Smooth muscle cell (in vitro differentiated cells): ENCODE data around the gene LAMP2. TPM values are rescaled to one million over a fixed set of nuclear protein-coding genes. Genes with fewer than 3 reads are reported as not detected.
"Not testable (repeated sequence)": the region's sequence is repeated elsewhere in the genome, so short reads cannot be mapped to it uniquely, and the experiment has no call there.

ENCODE experiments used
- DNase-seq: peaks from one replicate; lab custom pipeline; 2025; ENCODE audit not compliant: unreplicated experiment; lab: John Stamatoyannopoulos, UW
- H2AFZ ChIP-seq: fragments of 200-600 bp; sonication (generic); 2 replicates; pipeline ENCODE4 v1.6.0; 2016; ENCODE audit warnings: antibody characterized with exemption, low read depth, mild to moderate bottlenecking
- H3F3A ChIP-seq: fragments of 200-600 bp; sonication (generic); 2 replicates; pipeline ENCODE4 v1.6.0; 2017; ENCODE audit warnings: antibody characterized with exemption, low read depth
- H3K27ac ChIP-seq: fragments of 200-600 bp; sonication (generic); 2 replicates; pipeline ENCODE4 v1.5.1; 2016; ENCODE audit warnings: low read depth, mild to moderate bottlenecking
- H3K27me3 ChIP-seq: fragments of 200-600 bp; sonication (generic); 2 replicates; pipeline ENCODE4 v1.6.1; 2016; ENCODE audit warnings: low read depth, mild to moderate bottlenecking
- H3K36me3 ChIP-seq: fragments of 200-600 bp; sonication (generic); 2 replicates; pipeline ENCODE4 v1.5.1; 2016; ENCODE audit warnings: low read depth
- H3K4me1 ChIP-seq: fragments of 200-600 bp; sonication (generic); 2 replicates; pipeline ENCODE4 v1.5.1; 2016; ENCODE audit warnings: low read depth
- H3K4me2 ChIP-seq: fragments of 200-600 bp; sonication (generic); 2 replicates; pipeline ENCODE4 v1.6.0; 2016; ENCODE audit warnings: mild to moderate bottlenecking
- H3K4me3 ChIP-seq: fragments of 200-600 bp; sonication (generic); 2 replicates; pipeline ENCODE4 v1.5.1; 2016; ENCODE audit warnings: mild to moderate bottlenecking
- H3K79me2 ChIP-seq: fragments of 200-600 bp; sonication (generic); 2 replicates; pipeline ENCODE4 v1.6.0; 2016; ENCODE audit warnings: low read depth, mild to moderate bottlenecking
- H3K9ac ChIP-seq: fragments of 200-600 bp; sonication (generic); 2 replicates; pipeline ENCODE4 v1.6.0; 2016; ENCODE audit warnings: low read depth
- H3K9me3 ChIP-seq: fragments of 200-600 bp; sonication (generic); replicated peaks from 2 replicates; pipeline ENCODE4 v1.5.1; 2016; ENCODE audit warnings: low read depth
- H4K20me1 ChIP-seq: fragments of 200-600 bp; sonication (generic); 2 replicates; pipeline ENCODE4 v1.6.0; 2016; ENCODE audit warnings: low read depth
- WGBS: methylation state at CpG from one replicate; pipeline ENCODE4 v1.1.7; 2016; ENCODE audit warnings: low lambda C conversion rate; 5-methylcytosine and 5-hydroxymethylcytosine counted together
- polyA plus RNA-seq: library from polyadenylated mRNA; unstranded; fragments of >200 nt; fragmentation: Nextera tagmentation; extraction: Ambion mirVana; gene quantifications from 2 replicates; pipeline ENCODE4 v1.2.1, GENCODE V29; 2016
- total RNA-seq: library from RNA; depleted of rRNA; stranded (reverse); fragments of >200 nt; gene quantifications from 2 replicates; pipeline ENCODE4 v1.2.3, GENCODE V29; 2014
- TF ChIP-seq, protein P1 (sequence below): fragments of 200-600 bp; sonication (generic); IDR thresholded peaks from 2 replicates; pipeline ENCODE4 v1.5.1; 2017; ENCODE audit warnings: borderline replicate concordance, mild to moderate bottlenecking, antibody characterized with exemption; ENCODE audit not compliant: insufficient read depth, poor library complexity, severe bottlenecking

Gene LAMP2
- total and polyA plus RNA-seq, 2 experiments from 2014 or later, result 134 to 163 TPM

- TF ChIP-seq, protein P1, sequence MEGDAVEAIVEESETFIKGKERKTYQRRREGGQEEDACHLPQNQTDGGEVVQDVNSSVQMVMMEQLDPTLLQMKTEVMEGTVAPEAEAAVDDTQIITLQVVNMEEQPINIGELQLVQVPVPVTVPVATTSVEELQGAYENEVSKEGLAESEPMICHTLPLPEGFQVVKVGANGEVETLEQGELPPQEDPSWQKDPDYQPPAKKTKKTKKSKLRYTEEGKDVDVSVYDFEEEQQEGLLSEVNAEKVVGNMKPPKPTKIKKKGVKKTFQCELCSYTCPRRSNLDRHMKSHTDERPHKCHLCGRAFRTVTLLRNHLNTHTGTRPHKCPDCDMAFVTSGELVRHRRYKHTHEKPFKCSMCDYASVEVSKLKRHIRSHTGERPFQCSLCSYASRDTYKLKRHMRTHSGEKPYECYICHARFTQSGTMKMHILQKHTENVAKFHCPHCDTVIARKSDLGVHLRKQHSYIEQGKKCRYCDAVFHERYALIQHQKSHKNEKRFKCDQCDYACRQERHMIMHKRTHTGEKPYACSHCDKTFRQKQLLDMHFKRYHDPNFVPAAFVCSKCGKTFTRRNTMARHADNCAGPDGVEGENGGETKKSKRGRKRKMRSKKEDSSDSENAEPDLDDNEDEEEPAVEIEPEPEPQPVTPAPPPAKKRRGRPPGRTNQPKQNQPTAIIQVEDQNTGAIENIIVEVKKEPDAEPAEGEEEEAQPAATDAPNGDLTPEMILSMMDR, result no peak
- Histone ChIP-seq H3K4me1 (no peaks in the 10 kb centered on the region), H3K36me3 (no peaks in the 10 kb centered on the region), H3K27me3 (no peaks in the 10 kb centered on the region), H3K9ac (no peak overlapping the region), H3K79me2 (no peaks in the 10 kb centered on the region), H2AFZ (no peak overlapping the region), H4K20me1 (no peaks in the 10 kb centered on the region), H3K4me3 (no peak overlapping the region), H3K27ac (no peak overlapping the region), H3K4me2 (no peak overlapping the region), H3K9me3 (no peaks in the 10 kb centered on the region), H3F3A (no peaks in the 10 kb centered on the region)
- WGBS, result 71% methylated on average over 2 of the region's 2 CpGs
- no peak for DNase-seq
Observed at GRCh38 chrX:120476714-120477113, 7.6 kb upstream of the LAMP2 start.

DNA sequence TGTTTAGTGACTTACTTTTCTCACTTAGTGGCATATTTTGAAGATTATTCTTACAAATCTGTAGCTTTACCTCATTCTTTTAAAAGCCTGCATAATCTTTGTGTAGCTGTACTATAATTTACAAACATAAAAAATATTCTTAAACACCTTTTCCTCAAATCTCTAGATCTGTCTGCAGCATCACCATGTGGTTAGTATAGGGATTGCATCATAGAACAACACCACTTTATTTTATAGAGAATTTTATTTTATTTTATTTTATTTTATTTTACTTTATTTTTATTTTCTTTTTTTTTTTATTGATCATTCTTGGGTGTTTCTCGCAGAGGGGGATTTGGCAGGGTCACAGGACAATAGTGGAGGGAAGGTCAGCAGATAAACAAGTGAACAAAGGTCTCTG is 6.4 kb upstream of the LAMP2 start:
- not testable (repeated sequence) for H3K4me1 ChIP-seq, H3F3A ChIP-seq, H3K4me2 ChIP-seq, DNase-seq, H3K27ac ChIP-seq, H3K36me3 ChIP-seq, H3K4me3 ChIP-seq, H2AFZ ChIP-seq, H3K79me2 ChIP-seq, H3K9ac ChIP-seq, H3K27me3 ChIP-seq, H4K20me1 ChIP-seq, H3K9me3 ChIP-seq
- TF ChIP-seq, protein P1, result peak; percentile 50
- 27% methylated on average over 1 of the region's 1 CpG for WGBS

- WGBS, result 91% methylated on average over 3 of the region's 3 CpGs
- Histone ChIP-seq H3K9ac (no peak overlapping the region), H3K27me3 (no peaks in the 10 kb centered on the region), H3K27ac (no peak overlapping the region), H3K4me2 (no peak overlapping the region), H3K9me3 (no peaks in the 10 kb centered on the region), H3K36me3 (no peaks in the 10 kb centered on the region), H4K20me1 (no peaks in the 10 kb centered on the region), H2AFZ (no peak overlapping the region), H3K4me3 (no peak overlapping the region), H3K79me2 (no peaks in the 10 kb centered on the region), H3K4me1 (no peaks in the 10 kb centered on the region), H3F3A (no peaks in the 10 kb centered on the region)
- TF ChIP-seq, protein P1, result no peak
- DNase-seq, result no peak
Observed at GRCh38 chrX:120474085-120474484, 5.0 kb upstream of the LAMP2 start.

- not testable (repeated sequence) for H3K36me3 ChIP-seq, H3K9ac ChIP-seq, H3F3A ChIP-seq, H3K4me1 ChIP-seq, H3K9me3 ChIP-seq, H3K27ac ChIP-seq, DNase-seq, H2AFZ ChIP-seq, H3K27me3 ChIP-seq
- Histone ChIP-seq H3K79me2 (peaks cover 36% of the 10 kb centered on the region), H3K4me3 (peak overlapping the region; percentile 87), H4K20me1 (peaks cover 17% of the 10 kb centered on the region), H3K4me2 (peak overlapping the region; percentile 85)
- WGBS, result 67% methylated on average over 5 of the region's 5 CpGs
Observed at GRCh38 chrX:120469657-120470056, 561 bp upstream of the LAMP2 start.
